SU-DHL-6 (cell line): ENCODE measurements around the gene PLEKHS1.

ENCODE experiments used
- CTCF ChIP-seq: fragments of 200-600 bp; sonication (generic); IDR thresholded peaks from one replicate; pipeline ENCODE4 v1.5.1; 2017; ENCODE audit warnings: antibody characterized with exemption, mild to moderate bottlenecking, low read length, moderate library complexity; ENCODE audit not compliant: insufficient read depth, poor library complexity, severe bottlenecking
- EZH2phosphoT487 ChIP-seq: fragments of 200-600 bp; sonication (generic), shearing (Covaris generic); conservative IDR thresholded peaks from 2 replicates; pipeline ENCODE4 v1.6.1; 2018; ENCODE audit warnings: mild to moderate bottlenecking, antibody characterized with exemption, low read length, moderate library complexity, mixed read lengths

- TF ChIP-seq CTCF (no peak), EZH2phosphoT487 (no peak)
Measured at GRCh38 chr10:113791691-113792090, 40.2 kb downstream of the PLEKHS1 start.
